Heart right ventricle (tissue), 16 donors: ENCODE measurements around the gene ZW10. TPM values are rescaled to one million over a fixed set of nuclear protein-coding genes. Genes with fewer than 3 reads are reported as not detected.
A peak's percentile ranks its signal among the peaks of the same experiment; 100 is the strongest.

Experiments used
- ATAC-seq, 8 donors: fragments of 200-7000 bp; cut with Tn5 transposase; one replicate each; pipeline ENCODE4 v1.9.1; 2020; ENCODE audit warnings: mild to moderate bottlenecking in 8 of 8, moderate library complexity in 8 of 8, moderate number of reproducible peaks in 1 of 8
- DNase-seq, 2 donors: peaks; one replicate each; pipeline ENCODE4 v3.0.0-alpha.2; 2020
- H3K27ac ChIP-seq, 10 donors: fragments of 200-600 bp; sonication (generic) in 2 of 10; one replicate each; pipeline versions ENCODE4 v1.5.0 to v1.8.0; 2020 to 2022; ENCODE audit warnings: mild to moderate bottlenecking in 3 of 10
- H3K27me3 ChIP-seq, 7 donors: fragments of 200-600 bp; one replicate each; pipeline ENCODE4 v1.8.0; 2021 to 2022; ENCODE audit warnings: mild to moderate bottlenecking in 2 of 7
- H3K36me3 ChIP-seq, 9 donors: fragments of 200-600 bp; sonication (generic) in 1 of 9; one replicate each; pipeline versions ENCODE4 v1.5.0 to v1.8.0; 2020 to 2022; ENCODE audit warnings: mild to moderate bottlenecking in 2 of 9
- H3K4me1 ChIP-seq, 9 donors: fragments of 200-600 bp; sonication (generic) in 1 of 9; one replicate each; pipeline versions ENCODE4 v1.5.0 to v1.8.0; 2020 to 2022; ENCODE audit warnings: mild to moderate bottlenecking in 4 of 9
- H3K4me3 ChIP-seq, 10 donors: fragments of 200-600 bp; sonication (generic) in 2 of 10; one replicate each; pipeline versions ENCODE4 v1.5.0 to v1.8.0; 2020 to 2022; ENCODE audit warnings: mild to moderate bottlenecking in 7 of 10, moderate library complexity in 2 of 10
- H3K9me3 ChIP-seq, 11 donors: fragments of 200-600 bp in 10 of 11; sonication (generic) in 2 of 11; one replicate each; pipeline versions ENCODE4 v1.5.0 to v1.8.0; 2013 to 2022; ENCODE audit warnings: mild to moderate bottlenecking in 2 of 11, control low read depth in 1 of 11, moderate library complexity in 1 of 11
- WGBS, 2 donors: extraction: QIAGEN DNeasy Blood & Tissue Kit; methylation state at CpG; one replicate each; pipeline ENCODE4 v1.1.7; 2013; ENCODE audit warnings: inconsistent platforms in 1 of 2; 5-methylcytosine and 5-hydroxymethylcytosine counted together
- intact Hi-C, 10 donors: fragments of 100-400 bp; cut with DNase I; formaldehyde crosslinking; loops; one replicate each; pipeline versions ENCODE4 v1.11.1 to v1.14.2; 2022
- polyA plus RNA-seq, 2 donors: library from polyadenylated mRNA; stranded (reverse); fragments of 200-250 nt; gene quantifications; one replicate each; pipeline ENCODE4 v1.2.3, GENCODE V29; 2013
- total RNA-seq, 10 donors: library from RNA; stranded (reverse); fragmentation: NEBNext Ultra II Directional in 3 of 10; extraction: Animal tissue kit (Norgen Biotek cat#: 25700) in 3 of 10; gene quantifications; one replicate each; pipeline versions ENCODE4 v1.2.1 to v1.2.4, GENCODE V29; 2021 to 2023
- TF ChIP-seq, protein P1 (sequence below), 9 donors: fragments of 200-600 bp; sonication (generic) in 2 of 9; IDR thresholded peaks; one replicate each; pipeline versions ENCODE4 v1.5.0 to v1.8.0; 2021 to 2022; ENCODE audit warnings: antibody characterized with exemption in 9 of 9, mild to moderate bottlenecking in 5 of 9, moderate library complexity in 1 of 9
- donor health status: Arrhythmogenic right ventricular cardiomyopathy.
- donor health status: ischemic (EF 13 %, LVEDD 7.1; RV severe dilation, severe dysfunction).
- donor health status: healthy with polysubstance abuse.
- donor health status: DM: no; HTN: yes; CAD: no.
- donor health status: DM: no; HTN: no; CAD: no.
- donor health status: ischemic (EF 25% LVEDD 6.9; RV normal size, moderate dysfunction).
- donor health status: ischemic (EF 25% LVEDD 5.7; RV mildly dilated, moderate dysfunction).
- donor health status: healthy.
- donor health status: DM: yes; HTN: yes; CAD: no.
- donor health status: Ischemic cardiomyopathy.
- donor health status: ischemic (EF 35%, LVEDD 5.7; RV mildly dilated, moderate dysfunction).
- donor health status: nonischemic (EF 11% LVEDD 7.7; RV severe dilation, severe dysfunction).
- donor health status: DM: yes; HTN: yes; CAD: no.
- donor health status: PGD.
- donor health status: ischemic (EF 29% LVEDD 5.4; RV normal size, mild dysfunction).
- donor health status: nonischemic (EF 23%, LVEDD 6.1; RV moderate dilation, normal function).

Gene ZW10
- total and polyA plus RNA-seq, 12 donors, result 2.2 to 11.4 (median 9.2) TPM

DNA sequence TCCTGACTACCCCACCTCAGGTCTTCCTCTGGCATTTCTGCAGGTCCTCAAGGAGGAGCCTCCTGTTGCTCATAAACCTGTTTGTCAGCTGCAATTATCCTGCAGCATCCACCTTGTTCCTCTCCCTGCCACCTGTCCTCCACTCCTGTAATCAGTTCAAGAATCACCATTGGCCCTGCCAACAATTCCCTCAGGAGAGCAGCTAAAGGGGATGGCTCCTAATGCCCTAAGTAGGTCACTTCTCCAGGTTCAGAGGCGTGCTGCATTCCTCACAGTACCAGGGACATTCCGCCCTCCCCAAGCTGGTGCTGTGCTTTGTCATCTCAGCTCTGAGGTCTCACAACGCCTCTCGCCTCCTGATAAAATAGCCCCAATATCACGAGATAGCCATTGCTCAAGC, 8.2 kb upstream of the ZW10 start:
- Histone ChIP-seq H3K4me3 (no peak overlapping the region), H3K36me3 (no peaks in the 10 kb centered on the region), H3K4me1 (peaks cover 0 to 19% (median 0%) of the 10 kb centered on the region in 9 donors), H3K27ac (no peak overlapping the region), H3K27me3 (no peaks in the 10 kb centered on the region), H3K9me3 (no peaks in the 10 kb centered on the region)
- 32 to 45% methylated on average over 5 of the region's 5 CpGs for WGBS, 2 donors
- TF ChIP-seq, protein P1, sequence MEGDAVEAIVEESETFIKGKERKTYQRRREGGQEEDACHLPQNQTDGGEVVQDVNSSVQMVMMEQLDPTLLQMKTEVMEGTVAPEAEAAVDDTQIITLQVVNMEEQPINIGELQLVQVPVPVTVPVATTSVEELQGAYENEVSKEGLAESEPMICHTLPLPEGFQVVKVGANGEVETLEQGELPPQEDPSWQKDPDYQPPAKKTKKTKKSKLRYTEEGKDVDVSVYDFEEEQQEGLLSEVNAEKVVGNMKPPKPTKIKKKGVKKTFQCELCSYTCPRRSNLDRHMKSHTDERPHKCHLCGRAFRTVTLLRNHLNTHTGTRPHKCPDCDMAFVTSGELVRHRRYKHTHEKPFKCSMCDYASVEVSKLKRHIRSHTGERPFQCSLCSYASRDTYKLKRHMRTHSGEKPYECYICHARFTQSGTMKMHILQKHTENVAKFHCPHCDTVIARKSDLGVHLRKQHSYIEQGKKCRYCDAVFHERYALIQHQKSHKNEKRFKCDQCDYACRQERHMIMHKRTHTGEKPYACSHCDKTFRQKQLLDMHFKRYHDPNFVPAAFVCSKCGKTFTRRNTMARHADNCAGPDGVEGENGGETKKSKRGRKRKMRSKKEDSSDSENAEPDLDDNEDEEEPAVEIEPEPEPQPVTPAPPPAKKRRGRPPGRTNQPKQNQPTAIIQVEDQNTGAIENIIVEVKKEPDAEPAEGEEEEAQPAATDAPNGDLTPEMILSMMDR (IDR thresholded peaks at IDR 0.05), result no peak
- ATAC-seq (peak in 2 of 8 donors; percentile 21 to 41), DNase-seq (no peak)
- intact Hi-C loops, result no loop called here

DNA sequence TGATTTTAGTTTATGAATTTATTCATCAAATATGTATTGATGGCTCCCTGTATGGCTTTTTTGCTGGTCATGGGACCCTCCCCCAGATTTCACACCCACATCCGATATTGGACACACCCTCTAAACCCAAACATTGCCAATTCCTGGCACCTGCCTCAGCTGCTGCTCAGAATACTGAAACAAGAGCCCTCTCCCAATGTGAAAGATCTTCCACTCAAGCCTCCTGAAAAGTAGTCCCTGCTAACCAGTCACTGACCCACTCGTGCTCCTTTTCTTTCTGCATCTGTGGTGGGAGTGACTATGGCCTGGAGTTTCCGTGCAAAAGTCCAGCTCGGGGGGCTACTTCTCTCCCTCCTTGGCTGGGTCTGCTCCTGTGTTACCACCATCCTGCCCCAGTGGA, 6.0 kb upstream of the ZW10 start, which contains the start of gene CLDN25:
CLDN25 (plus strand) TSS at position 301 of the 400 bp plus-strand sequence; CDS start at position 301, 0 bp downstream.
- no peak for ATAC-seq
- no peak for DNase-seq
- H3K4me3 ChIP-seq, result no peak within 1 kb of the TSS
- no peaks in the 10 kb centered on the region for H3K36me3 ChIP-seq
- no peaks in the 10 kb centered on the region for H3K9me3 ChIP-seq
- TF ChIP-seq, protein P1 (IDR thresholded peaks at IDR 0.05), result no peak
- peak within 1 kb of the TSS in 2 of 10 donors; percentile 72 to 73 for H3K27ac ChIP-seq
- H3K27me3 ChIP-seq, result no peaks in the 10 kb centered on the region
- H3K4me1 ChIP-seq, result peaks cover 0 to 19% (median 0%) of the 10 kb centered on the region in 9 donors
- intact Hi-C loops, result no loop called here
- 87 to 88% methylated on average over 4 of the region's 4 CpGs for WGBS, 2 donors

DNA sequence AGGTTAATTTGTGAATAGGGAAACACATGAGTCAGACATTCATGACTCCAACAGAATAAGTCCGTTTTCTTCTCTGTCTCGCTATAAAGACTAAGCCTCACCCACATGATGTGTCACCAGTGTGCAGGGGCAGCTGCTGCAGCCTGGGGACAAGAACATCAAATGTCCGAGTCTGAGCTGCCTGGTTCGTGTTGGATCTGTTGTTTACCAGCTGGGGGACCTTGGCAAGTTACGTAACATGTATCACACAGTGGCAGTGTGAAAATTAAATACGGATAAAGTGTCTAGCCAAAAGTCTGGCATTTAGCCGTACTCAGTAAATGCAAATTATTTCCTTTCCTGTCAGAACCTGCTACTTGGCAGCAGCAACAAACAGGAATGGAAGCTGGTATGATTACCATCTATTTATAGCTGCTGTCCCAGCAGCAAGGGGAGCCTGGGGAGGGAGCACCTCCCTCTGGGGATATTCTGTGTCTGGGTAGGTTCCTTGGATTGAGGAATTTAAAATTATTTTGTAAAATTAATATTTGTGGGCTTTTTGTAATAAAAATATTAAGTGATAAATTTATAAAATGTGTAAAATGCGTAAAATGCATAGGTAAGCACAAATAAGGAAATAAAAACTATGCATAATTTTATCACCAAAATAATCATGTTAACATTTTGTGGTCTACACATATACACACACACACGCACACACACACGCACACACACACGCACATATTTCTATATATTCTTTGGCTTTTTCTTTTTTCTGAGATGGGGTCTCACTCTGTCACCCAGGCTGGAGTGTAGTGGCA, 4.8 kb upstream of the ZW10 start:
- Histone ChIP-seq H3K4me1 (peaks cover 0 to 19% (median 5%) of the 10 kb centered on the region in 9 donors), H3K4me3 (peak overlapping the region in 7 of 10 donors; percentile 8 to 30 (median 19)), H3K36me3 (no peaks in the 10 kb centered on the region), H3K27me3 (no peaks in the 10 kb centered on the region), H3K9me3 (no peaks in the 10 kb centered on the region), H3K27ac (peak overlapping the region; percentile 35 to 79 (median 71))
- TF ChIP-seq, protein P1 (IDR thresholded peaks at IDR 0.05), result peak in 2 of 9 donors; percentile 16 to 18
- DNase-seq (peak in 1 of 2 donors; percentile 11), ATAC-seq (peak in 7 of 8 donors; percentile 35 to 70 (median 55))
- WGBS, 2 donors, result 37 to 38% methylated on average over 11 of the region's 11 CpGs
- intact Hi-C loops, result no loop called here

DNA sequence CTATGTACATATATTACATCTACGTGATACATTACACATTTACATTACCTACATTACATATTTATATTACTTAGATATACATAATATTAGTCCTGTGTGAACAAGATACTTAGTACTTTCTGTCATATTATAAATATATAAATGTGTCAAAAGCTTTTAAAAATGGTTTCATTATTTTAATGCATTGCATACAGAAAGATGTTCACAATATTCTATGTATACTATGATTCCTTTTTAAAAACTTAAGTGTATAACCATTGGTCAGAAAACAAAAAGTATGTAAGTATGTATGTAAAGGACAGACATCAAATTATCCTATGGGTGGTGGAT, 647 bp upstream of the ZW10 start:
- intact Hi-C loops, result no loop called here
- peaks cover 0 to 20% (median 0%) of the 10 kb centered on the region in 9 donors for H3K36me3 ChIP-seq
- ATAC-seq, result no peak
- no peak for DNase-seq
- 0 to 3% methylated on average over 1 of the region's 1 CpG for WGBS, 2 donors
- H3K27ac ChIP-seq, result peak overlapping the region; percentile 32 to 89 (median 82)
- H3K4me3 ChIP-seq, result peak overlapping the region in 9 of 10 donors; percentile 57 to 89 (median 79)
- H3K4me1 ChIP-seq, result peaks cover 0 to 30% (median 17%) of the 10 kb centered on the region in 9 donors
- H3K9me3 ChIP-seq, result no peaks in the 10 kb centered on the region
- TF ChIP-seq, protein P1 (IDR thresholded peaks at IDR 0.05), result peak in 3 of 9 donors; percentile 0 to 14 (median 5)
- no peaks in the 10 kb centered on the region for H3K27me3 ChIP-seq
